Fibroblast of the aortic adventitia (primary cell): ENCODE data around the gene TTC23. TPM values are rescaled to one million over a fixed set of nuclear protein-coding genes. Genes with fewer than 3 reads are reported as not detected.

Experiments used
- DNase-seq: peaks from one replicate; pipeline ENCODE4 v3.0.0-alpha.2; 2010; ENCODE audit warnings: low read depth
- H3K4me3 ChIP-seq: 2 replicates; pipeline ENCODE4 v1.5.1; 2011; ENCODE audit warnings: low read depth, mild to moderate bottlenecking, control low read depth, low read length, moderate library complexity
- total RNA-seq: library from RNA; depleted of rRNA; stranded (reverse); fragments of >200 nt; gene quantifications from 2 replicates; pipeline ENCODE4 v1.2.3, GENCODE V29; 2012; ENCODE audit warnings: low replicate concordance
- TF ChIP-seq, protein P1 (sequence below): IDR thresholded peaks from 2 replicates; pipeline ENCODE4 v1.5.1; 2011; ENCODE audit warnings: mild to moderate bottlenecking, low read length, control low read depth, inconsistent platforms; ENCODE audit not compliant: insufficient read depth

Gene TTC23
- total RNA-seq, 1 donor: 36.7 TPM

DNA sequence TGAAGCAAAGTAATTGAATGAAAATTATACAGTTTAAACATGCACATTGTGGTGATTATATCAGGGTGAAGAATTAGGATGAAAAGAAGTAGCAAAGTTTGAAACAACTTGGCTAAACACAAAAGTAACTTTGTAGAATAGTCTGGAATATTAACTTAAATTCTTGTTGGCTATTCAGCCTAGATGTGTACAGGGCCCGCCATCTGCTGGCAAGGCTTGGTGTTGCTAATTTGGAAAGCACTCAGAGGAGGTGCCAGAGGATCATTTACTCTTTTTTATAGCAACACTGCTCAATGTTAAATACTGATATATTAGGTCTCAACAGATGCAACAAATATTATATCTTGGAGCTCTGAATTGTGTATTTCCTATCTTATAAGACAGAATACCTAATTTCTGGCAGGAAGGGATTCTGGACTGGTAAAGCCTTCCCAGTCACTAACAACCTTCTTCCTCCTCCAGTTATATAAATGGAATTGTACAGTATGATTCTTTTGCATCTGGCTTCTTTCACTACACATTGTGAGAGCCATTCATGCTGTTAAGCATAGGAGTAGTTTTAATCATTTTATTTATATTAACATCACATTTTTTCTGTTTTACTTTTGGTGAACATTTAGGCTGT is 36.1 kb downstream of the TTC23 start:
- DNase-seq: peak; percentile 79
- TF ChIP-seq, protein P1, sequence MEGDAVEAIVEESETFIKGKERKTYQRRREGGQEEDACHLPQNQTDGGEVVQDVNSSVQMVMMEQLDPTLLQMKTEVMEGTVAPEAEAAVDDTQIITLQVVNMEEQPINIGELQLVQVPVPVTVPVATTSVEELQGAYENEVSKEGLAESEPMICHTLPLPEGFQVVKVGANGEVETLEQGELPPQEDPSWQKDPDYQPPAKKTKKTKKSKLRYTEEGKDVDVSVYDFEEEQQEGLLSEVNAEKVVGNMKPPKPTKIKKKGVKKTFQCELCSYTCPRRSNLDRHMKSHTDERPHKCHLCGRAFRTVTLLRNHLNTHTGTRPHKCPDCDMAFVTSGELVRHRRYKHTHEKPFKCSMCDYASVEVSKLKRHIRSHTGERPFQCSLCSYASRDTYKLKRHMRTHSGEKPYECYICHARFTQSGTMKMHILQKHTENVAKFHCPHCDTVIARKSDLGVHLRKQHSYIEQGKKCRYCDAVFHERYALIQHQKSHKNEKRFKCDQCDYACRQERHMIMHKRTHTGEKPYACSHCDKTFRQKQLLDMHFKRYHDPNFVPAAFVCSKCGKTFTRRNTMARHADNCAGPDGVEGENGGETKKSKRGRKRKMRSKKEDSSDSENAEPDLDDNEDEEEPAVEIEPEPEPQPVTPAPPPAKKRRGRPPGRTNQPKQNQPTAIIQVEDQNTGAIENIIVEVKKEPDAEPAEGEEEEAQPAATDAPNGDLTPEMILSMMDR: peak; percentile 93
- H3K4me3 ChIP-seq: no peak overlapping the region

DNA sequence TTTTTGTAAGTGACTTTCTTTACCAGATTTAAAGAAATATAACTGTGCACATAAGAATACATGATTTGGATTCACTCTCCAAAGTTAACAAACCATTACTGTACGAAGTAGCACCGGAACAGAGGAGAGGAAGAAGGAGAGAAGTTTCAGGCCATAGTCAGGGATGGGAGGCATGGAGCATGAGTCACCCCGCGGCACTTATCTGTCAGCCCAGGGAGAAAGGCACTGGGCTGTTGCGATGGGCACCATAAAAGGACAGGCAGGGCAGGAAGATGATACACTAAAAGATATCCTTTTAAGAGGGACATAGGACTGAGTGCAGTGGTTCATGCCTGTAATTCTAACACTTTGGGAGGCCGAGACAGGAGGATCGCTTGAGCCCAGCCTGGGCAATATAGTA is 37.0 kb downstream of the TTC23 start:
- TF ChIP-seq, protein P1: no peak
- H3K4me3 ChIP-seq: no peak overlapping the region
- DNase-seq: no peak

DNA sequence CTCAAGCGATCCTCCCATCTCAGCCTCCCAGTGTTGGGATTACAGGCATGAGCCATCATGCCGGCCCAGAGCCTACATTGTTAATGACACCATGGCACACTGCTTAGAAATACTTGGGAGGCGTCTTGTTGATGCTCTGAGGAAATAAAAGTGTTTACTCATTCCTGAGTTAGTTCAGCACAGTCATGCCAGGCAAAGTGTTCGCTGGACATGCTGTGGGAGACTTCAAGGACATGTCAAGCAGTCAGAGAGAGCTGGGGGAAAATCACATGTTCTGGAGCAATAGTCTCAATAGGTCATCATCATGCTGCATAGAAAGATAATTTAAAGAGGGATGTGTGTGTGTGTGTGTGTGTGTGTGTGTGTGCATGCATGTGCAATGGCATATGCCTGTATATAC is 37.5 kb downstream of the TTC23 start:
- H3K4me3 ChIP-seq: no peak overlapping the region
- no peak for DNase-seq
- TF ChIP-seq, protein P1: no peak

DNA sequence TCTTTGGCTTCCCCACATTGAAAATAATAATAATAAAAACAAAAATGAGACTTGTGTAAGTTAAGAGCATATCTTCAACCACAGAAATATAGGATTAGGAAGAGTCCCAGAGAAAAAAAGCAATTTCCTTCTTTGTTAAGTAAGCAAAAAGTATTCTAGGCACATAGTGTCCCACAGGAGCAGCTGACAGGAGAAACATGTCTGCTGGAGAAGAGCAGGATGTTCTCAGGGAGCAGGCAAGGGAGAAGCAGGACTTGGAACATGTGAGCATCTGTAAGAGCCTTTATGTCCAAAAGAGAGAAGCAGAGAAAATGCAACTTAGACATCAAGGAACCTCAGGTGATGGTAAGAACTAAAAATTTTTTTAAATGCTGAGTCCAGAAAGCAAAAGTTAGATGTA is 39.0 kb downstream of the TTC23 start:
- no peak overlapping the region for H3K4me3 ChIP-seq
- no peak for DNase-seq
- TF ChIP-seq, protein P1: no peak

DNA sequence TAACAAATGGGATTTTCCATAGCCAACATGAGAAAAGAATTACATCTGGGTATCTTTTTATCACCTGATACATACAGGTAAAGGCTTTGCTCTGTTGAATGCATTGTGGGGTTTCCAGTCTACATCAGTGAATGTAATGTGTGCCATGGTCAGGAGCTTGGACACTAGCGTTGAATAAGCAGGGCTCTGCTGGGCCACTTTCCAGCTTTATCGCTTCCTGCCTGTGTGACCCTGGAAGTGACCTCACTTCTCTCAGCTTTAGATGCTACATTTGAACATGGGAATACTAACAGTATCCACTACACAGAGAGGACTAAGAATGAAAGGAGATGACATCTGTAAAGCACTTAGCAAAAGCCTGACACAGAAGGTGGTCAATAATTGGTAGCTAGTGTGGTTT is 40.1 kb downstream of the TTC23 start:
- H3K4me3 ChIP-seq: no peak overlapping the region
- TF ChIP-seq, protein P1: no peak
- DNase-seq: no peak

DNA sequence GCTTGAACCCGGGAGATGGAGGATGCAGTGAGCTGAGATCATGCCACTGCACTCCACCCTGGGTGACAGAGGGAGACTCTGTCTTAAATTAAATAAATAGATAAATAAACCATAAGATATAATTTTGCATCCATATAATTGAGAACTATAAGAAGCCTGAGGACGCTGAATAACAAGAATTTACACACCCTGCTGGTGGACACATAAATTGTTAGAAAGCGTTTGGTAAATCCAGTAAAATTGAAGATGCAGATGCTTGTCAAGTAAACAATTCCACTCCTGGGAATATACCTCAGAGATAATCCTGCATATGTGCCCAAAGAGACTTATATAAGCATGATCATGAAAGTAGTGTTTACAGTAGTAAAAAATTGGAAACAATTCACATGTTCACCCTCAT is 41.7 kb downstream of the TTC23 start:
- no peak overlapping the region for H3K4me3 ChIP-seq
- TF ChIP-seq, protein P1: no peak
- DNase-seq: no peak

DNA sequence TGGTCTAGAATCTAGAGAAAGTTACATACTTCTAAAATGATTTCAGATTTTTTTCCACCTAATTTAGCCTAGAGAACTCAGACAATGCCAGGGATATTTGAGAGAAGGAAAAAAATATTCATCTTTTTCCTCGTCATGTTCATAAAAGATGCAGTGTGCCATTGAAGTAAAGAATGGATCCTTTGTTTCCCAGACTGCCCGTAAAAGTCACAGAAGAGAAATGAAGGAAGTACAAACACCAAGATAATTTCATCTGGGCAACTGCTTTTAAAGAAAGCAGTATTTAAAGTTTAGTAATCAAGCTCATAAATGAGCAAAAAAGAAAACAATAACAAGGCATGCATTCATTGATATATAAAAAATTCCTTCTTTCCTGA is 47.2 kb downstream of the TTC23 start:
- TF ChIP-seq, protein P1: no peak
- no peak overlapping the region for H3K4me3 ChIP-seq

More for the DNA sequence above, 47.2 kb downstream of the TTC23 start:
- DNase-seq: no peak
